Activated T-helper 2 cell treated with anti-CD3 and anti-CD28 coated beads, Interferon-gamma antibody, Interleukin-2, Interleukin-4, amounts not matched to agents 10 μg/mL and 5 μg/mL and 100 μg/mL, durations not matched to agents 14 hours and 24 hours and 36 hours (primary cell): ENCODE measurements around the gene NUDCD3. TPM values are rescaled to one million over a fixed set of nuclear protein-coding genes. Genes with fewer than 3 reads are reported as not detected.

Experiments used
- DNase-seq: peaks from one replicate; pipeline ENCODE4 v3.0.0; 2021; ENCODE audit warnings: low spot score
- H3K27ac Mint-ChIP-seq: one replicate; pipeline ENCODE4 v1.8.0; 2021; ENCODE audit warnings: mixed read lengths
- H3K27me3 Mint-ChIP-seq: one replicate; pipeline ENCODE4 v1.8.0; 2021; ENCODE audit warnings: low read depth, mixed read lengths
- H3K36me3 Mint-ChIP-seq: one replicate; pipeline ENCODE4 v1.8.0; 2021; ENCODE audit warnings: low read depth, mixed read lengths
- H3K4me1 Mint-ChIP-seq: one replicate; pipeline ENCODE4 v1.8.0; 2021; ENCODE audit warnings: low read depth, mixed read lengths
- H3K4me3 Mint-ChIP-seq: one replicate; pipeline ENCODE4 v1.8.0; 2021; ENCODE audit warnings: low read depth, mild to moderate bottlenecking, moderate library complexity, mixed read lengths
- H3K9me3 Mint-ChIP-seq: one replicate; pipeline ENCODE4 v1.8.0; 2021; ENCODE audit warnings: mixed read lengths
- intact Hi-C: fragments of 100-400 bp; cut with micrococcal nuclease; formaldehyde crosslinking; loops from one replicate; pipeline ENCODE4 v1.15.1; 2023
- total RNA-seq: library from RNA; stranded (reverse); gene quantifications from 2 replicates; pipeline ENCODE4 v1.2.3, GENCODE V29; 2022

NUDCD3 gene
- total RNA-seq, 1 donor from 2014 or later, result 86.8 TPM

DNA sequence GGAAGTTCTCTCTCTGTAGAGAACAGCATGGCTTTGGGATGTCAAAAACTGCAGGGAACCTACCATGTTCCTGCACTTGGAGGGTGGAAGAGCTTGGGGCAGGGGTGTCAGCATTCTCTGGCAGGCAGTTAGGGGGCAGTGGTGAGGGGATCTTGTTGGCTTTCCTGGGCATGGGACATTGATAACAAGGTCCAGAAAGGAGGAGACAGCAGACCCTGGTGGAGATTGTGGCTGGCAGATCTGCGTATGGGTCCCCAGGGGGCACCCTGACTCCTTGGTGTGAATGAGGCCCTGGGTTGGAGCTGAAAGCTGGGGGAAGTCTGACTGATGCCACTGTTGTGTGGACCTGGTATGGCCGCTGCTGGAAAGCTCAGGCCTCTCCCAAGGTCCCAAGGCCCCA, 142.2 kb downstream of the NUDCD3 start:
- Mint-ChIP-seq H3K9me3 (no peaks in the 10 kb centered on the region), H3K36me3 (no peaks in the 10 kb centered on the region), H3K4me1 (no peaks in the 10 kb centered on the region), H3K27me3 (peaks cover 45% of the 10 kb centered on the region), H3K4me3 (no peak overlapping the region), H3K27ac (no peak overlapping the region)
- no peak for DNase-seq
- intact Hi-C loops, result no loop called here

DNA sequence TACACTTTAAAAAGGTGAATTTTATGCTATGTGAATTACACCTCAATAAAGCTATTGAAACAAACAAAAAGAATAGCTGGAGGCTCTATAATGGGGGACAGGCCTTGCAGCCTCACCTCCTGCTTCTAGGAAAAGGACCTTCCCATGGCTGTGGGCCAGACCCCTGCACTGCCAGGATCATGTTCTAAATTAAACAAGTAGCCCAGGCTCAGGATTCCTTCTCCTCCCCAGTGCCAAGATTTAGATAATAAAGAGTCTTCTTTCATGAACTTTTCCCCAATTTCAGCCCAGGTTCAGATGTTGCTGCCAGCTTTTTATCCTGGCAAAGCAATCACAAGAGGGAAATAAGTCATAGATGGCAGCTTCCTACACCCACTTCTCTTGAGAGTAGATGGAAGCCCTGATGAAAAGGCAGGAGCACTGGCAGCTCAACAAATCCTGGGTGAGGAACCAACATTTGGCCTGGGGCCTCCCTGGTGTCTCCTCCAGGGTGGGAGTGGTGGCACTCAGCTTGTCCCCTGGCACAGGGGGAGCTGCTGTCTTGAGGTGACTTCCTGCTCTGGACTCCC, 142.8 kb downstream of the NUDCD3 start:
- intact Hi-C loops, result no loop called here

DNA sequence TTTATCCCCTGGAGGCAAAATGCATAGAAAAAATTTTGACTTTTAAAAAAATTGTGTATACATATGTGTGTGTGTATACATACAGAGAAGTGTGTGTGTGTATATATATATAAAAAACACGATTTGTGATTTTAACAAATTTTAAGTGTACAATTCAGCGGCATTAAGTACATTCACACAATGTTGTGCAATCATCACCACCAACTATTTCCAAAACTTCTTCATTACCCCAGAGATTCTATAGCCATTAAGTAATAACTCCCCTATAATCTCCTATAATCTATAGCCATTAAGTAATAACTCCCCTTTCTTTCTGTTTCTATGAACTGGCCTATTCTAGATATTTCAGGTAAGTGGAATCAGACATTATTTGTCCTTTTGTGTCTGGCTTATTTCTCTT, 144.4 kb downstream of the NUDCD3 start:
- Mint-ChIP-seq H3K27ac (no peak overlapping the region), H3K36me3 (no peaks in the 10 kb centered on the region), H3K27me3 (peaks cover 39% of the 10 kb centered on the region)

More for the DNA sequence above, 142.8 kb downstream of the NUDCD3 start:
- peaks cover 45% of the 10 kb centered on the region for H3K27me3 Mint-ChIP-seq
- H3K4me1 Mint-ChIP-seq, result no peaks in the 10 kb centered on the region
- no peaks in the 10 kb centered on the region for H3K36me3 Mint-ChIP-seq
- H3K4me3 Mint-ChIP-seq, result no peak overlapping the region
- no peak for DNase-seq
- H3K9me3 Mint-ChIP-seq, result no peaks in the 10 kb centered on the region
- no peak overlapping the region for H3K27ac Mint-ChIP-seq

DNA sequence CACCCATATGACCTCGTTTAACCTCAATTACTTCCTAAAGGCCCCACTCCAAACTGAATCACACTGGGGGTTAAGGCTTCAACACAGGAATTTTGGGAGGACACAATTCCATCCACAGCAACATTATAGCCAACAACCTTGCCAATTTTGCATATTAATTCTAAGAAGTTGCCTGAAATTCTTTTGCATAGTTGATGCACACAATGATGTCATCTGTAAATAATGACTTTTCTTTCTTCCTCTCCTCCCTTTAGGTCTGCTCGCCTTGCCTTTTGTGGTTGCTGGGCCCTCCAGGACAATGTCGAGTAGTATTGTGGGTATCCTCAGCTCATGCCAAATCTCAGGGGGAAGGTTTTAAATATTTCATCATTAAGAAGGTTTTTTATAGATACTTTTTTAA, 149.1 kb downstream of the NUDCD3 start:
- intact Hi-C loops, result no loop called here

More for the DNA sequence above, 144.4 kb downstream of the NUDCD3 start:
- H3K9me3 Mint-ChIP-seq, result no peaks in the 10 kb centered on the region
- no peaks in the 10 kb centered on the region for H3K4me1 Mint-ChIP-seq
- DNase-seq, result no peak
- intact Hi-C loops, result no loop called here
- H3K4me3 Mint-ChIP-seq, result no peak overlapping the region

DNA sequence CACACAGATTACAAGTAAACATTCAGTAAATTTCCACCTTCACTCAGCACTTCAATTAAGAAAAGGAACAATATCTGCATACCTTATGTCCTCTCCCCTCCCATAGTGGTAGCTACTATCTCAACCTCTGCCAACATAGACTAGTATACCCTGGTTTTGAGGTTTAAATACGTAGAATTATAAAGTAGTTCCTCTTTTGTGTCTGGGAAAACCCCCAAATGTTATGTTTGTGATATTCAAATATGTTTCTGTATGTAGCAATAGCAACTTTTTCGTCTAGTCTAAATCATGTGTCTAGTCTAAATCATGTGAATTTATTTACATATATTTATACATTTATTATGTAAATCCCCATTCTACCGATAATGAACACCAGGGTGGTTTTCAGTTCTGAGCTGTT, 151.9 kb downstream of the NUDCD3 start:
- H3K36me3 Mint-ChIP-seq, result no peaks in the 10 kb centered on the region
- H3K4me1 Mint-ChIP-seq, result no peaks in the 10 kb centered on the region
- H3K4me3 Mint-ChIP-seq, result no peak overlapping the region
- peaks cover 7% of the 10 kb centered on the region for H3K9me3 Mint-ChIP-seq
- intact Hi-C loops, result no loop called here
- no peak overlapping the region for H3K27ac Mint-ChIP-seq
- DNase-seq, result no peak
- H3K27me3 Mint-ChIP-seq, result peaks cover 27% of the 10 kb centered on the region

More for the DNA sequence above, 149.1 kb downstream of the NUDCD3 start:
- Mint-ChIP-seq H3K36me3 (no peaks in the 10 kb centered on the region), H3K4me1 (no peaks in the 10 kb centered on the region), H3K27me3 (peaks cover 41% of the 10 kb centered on the region), H3K9me3 (peaks cover 7% of the 10 kb centered on the region), H3K4me3 (no peak overlapping the region), H3K27ac (no peak overlapping the region)
- DNase-seq, result no peak

DNA sequence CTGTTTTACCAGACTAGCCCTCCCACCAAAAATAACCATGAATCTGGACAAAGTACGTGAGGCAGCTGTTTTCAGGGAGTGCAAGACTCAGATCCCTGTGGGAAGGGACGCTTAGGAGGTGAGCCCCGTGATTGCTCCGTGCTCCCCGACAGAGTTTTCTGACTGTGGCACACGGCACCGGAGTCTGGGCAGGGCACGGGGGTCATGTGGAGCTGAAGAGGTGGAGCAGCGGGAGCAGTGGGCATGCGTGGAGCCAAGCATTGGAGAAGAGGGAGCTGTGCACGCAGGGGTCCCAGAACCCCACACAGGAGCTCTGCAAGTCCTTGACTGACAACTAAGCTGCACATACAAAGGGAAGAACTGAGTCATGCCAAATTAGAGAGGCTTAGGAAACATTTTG, 154.0 kb downstream of the NUDCD3 start:
- Mint-ChIP-seq H3K27me3 (peaks cover 30% of the 10 kb centered on the region), H3K4me3 (no peak overlapping the region), H3K9me3 (peaks cover 7% of the 10 kb centered on the region), H3K36me3 (no peaks in the 10 kb centered on the region), H3K27ac (no peak overlapping the region), H3K4me1 (no peaks in the 10 kb centered on the region)
- intact Hi-C loops, result no loop called here
- no peak for DNase-seq

DNA sequence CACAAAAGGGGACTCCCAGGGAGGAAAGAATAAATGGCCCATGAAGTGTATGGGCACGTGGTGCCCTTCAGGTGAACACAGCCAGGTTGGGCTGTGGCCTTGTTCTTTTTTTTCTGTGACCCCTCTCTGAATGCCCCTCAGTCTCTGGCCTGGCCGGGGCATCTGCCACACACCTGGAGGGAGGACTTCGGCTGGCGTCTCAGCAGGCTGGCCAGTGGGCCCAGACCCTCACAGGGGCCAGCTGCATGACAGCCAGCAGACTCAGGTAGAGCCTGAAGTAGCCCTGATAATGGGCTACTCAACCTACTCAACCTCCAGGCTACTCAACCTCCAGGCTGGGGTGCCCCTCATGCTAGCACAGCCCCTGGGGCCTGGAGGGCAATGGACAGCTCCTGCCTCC, 155.3 kb downstream of the NUDCD3 start:
- peaks cover 7% of the 10 kb centered on the region for H3K9me3 Mint-ChIP-seq
- DNase-seq, result no peak
- no peak overlapping the region for H3K4me3 Mint-ChIP-seq
- intact Hi-C loops, result no loop called here
- no peaks in the 10 kb centered on the region for H3K36me3 Mint-ChIP-seq
- H3K27me3 Mint-ChIP-seq, result peaks cover 30% of the 10 kb centered on the region
- H3K27ac Mint-ChIP-seq, result no peak overlapping the region
- no peaks in the 10 kb centered on the region for H3K4me1 Mint-ChIP-seq

DNA sequence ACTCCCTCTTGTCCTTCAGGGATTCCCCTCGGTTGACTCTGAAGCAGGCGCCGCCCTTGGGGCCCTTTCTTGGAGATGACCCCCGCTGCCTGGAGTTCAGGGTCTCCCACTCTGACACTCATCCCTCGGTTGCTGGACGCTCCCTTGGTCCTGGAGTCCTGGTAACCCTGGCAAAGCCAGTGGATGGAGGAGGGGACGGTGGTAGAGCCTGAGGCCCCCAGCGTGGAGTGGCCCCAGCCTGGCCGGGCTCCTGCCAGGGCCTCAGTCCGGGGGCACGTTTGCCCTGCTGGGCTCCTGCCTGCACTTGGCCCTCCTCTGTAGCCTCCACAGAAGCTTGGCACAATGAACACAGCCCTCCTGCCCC, 155.7 kb downstream of the NUDCD3 start:
- no peaks in the 10 kb centered on the region for H3K36me3 Mint-ChIP-seq
- peaks cover 29% of the 10 kb centered on the region for H3K27me3 Mint-ChIP-seq
- intact Hi-C loops, result no loop called here
- H3K4me1 Mint-ChIP-seq, result no peaks in the 10 kb centered on the region
- peaks cover 7% of the 10 kb centered on the region for H3K9me3 Mint-ChIP-seq
- H3K4me3 Mint-ChIP-seq, result no peak overlapping the region
- DNase-seq, result no peak
- no peak overlapping the region for H3K27ac Mint-ChIP-seq

DNA sequence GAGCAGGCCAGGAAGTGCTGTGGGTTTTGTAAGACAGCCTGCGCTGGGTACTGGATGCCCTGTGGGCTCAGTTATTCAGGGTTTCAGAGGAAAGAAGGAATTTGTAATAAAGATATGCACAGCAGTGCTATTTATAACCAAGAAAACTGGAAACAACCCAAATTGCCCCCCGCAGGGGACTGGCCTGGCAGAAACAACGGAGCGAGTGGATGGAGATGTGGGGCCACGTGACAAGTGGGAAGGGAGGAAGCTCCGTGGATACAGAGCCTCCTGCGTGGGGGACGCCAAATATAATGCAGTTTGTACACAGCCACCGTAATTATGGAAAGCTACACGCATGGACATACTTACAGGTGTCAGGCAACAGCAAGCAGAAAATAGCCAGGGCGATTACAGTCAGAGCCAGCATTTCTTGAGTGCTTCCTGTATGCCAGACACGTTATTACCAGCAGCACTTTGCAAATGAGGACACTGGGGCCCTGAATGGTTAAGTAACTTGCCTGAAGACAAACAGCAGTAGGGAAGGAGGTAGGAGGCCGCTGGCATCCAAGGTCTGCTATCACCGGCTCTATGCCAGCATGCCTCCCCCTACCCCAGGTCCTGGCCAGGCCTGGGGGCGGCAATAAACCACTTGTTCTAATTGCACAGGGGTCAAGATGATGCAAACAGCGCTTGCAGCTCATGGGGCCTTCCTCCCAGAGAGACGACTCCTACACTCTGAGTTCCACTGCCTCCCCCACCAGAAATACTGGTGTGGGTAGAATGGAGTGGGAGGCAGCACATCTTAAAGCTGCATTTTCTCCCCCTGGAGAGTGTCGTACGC, 156.3 kb downstream of the NUDCD3 start:
- DNase-seq, result no peak
- no peak overlapping the region for H3K27ac Mint-ChIP-seq
- intact Hi-C loops, result no loop called here
- no peaks in the 10 kb centered on the region for H3K36me3 Mint-ChIP-seq
- H3K9me3 Mint-ChIP-seq, result peaks cover 7% of the 10 kb centered on the region
- no peak overlapping the region for H3K4me3 Mint-ChIP-seq
- H3K27me3 Mint-ChIP-seq, result peaks cover 26% of the 10 kb centered on the region
- H3K4me1 Mint-ChIP-seq, result no peaks in the 10 kb centered on the region

DNA sequence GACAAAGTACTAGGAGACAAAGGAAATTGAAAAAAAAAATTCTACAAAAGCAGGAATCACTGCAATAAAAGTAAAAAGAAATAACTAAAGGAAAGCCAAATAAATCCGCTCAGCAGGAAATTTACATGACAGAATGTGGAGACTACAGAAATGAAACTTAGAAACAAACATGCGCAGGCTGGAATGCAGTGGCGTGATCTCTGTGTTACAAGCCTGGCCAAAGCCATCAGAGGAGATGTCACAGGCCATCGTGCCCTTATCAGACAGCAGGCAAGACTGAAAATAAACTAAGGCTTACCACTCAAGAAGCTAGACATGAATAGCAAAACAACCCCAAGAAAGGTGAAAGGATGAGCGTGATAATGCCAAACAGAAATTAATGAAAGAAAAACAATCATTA, 158.8 kb downstream of the NUDCD3 start:
- H3K4me3 Mint-ChIP-seq, result no peak overlapping the region
- H3K27ac Mint-ChIP-seq, result no peak overlapping the region
- intact Hi-C loops, result no loop called here
- H3K36me3 Mint-ChIP-seq, result no peaks in the 10 kb centered on the region
- peaks cover 22% of the 10 kb centered on the region for H3K27me3 Mint-ChIP-seq
- no peak for DNase-seq
- no peaks in the 10 kb centered on the region for H3K4me1 Mint-ChIP-seq
- H3K9me3 Mint-ChIP-seq, result no peaks in the 10 kb centered on the region

DNA sequence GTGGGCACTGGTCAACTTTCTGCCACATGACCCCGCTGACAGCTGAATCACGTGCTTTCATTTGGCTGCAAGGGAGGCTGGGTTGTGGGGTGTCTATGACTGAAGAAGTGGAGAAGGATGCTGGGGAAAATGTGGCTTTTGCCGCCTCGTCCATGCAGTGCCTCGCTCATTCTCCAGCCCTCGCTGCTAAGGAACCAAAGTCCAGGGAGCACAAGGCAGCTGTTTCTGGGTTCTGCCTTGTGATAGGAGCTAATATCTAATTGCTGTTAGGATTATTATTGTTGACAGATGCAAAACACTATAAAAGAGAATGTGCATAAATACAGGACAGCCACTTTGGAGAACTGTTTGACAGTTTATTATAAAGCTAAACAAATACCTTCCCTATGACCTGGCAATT, 160.1 kb downstream of the NUDCD3 start:
- peaks cover 3% of the 10 kb centered on the region for H3K4me1 Mint-ChIP-seq
- no peak overlapping the region for H3K27ac Mint-ChIP-seq

DNA sequence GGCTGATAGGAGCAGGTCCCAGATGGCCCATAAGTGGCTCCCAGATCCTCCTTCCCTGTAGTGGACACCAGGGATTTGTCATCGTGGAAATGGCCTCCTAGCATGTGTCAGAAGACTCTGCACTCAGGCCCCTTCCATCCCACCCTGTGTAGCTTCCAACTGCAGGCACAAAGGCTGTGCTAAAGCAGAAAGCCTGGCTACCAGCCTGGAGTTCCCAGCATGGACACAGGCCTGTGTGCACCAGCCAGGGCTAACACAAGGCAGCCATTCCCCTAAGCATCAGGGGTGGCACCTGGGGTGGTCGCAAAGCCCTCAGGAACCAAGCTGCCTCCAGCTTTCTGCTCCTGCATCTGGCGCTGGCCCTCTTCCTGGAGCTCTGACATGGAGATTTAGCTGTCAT, 160.6 kb downstream of the NUDCD3 start:
- intact Hi-C loops, result no loop called here
- peaks cover 3% of the 10 kb centered on the region for H3K4me1 Mint-ChIP-seq
- H3K27me3 Mint-ChIP-seq, result peaks cover 26% of the 10 kb centered on the region
- DNase-seq, result no peak
- no peaks in the 10 kb centered on the region for H3K36me3 Mint-ChIP-seq
- no peaks in the 10 kb centered on the region for H3K9me3 Mint-ChIP-seq
- H3K27ac Mint-ChIP-seq, result no peak overlapping the region
- no peak overlapping the region for H3K4me3 Mint-ChIP-seq

More for the DNA sequence above, 160.1 kb downstream of the NUDCD3 start:
- no peak for DNase-seq
- peaks cover 26% of the 10 kb centered on the region for H3K27me3 Mint-ChIP-seq
- no peak overlapping the region for H3K4me3 Mint-ChIP-seq
- intact Hi-C loops, result no loop called here
- H3K36me3 Mint-ChIP-seq, result no peaks in the 10 kb centered on the region
- no peaks in the 10 kb centered on the region for H3K9me3 Mint-ChIP-seq
